ENCODE results near the gene SEMA3G. TPM values are rescaled to one million over a fixed set of nuclear protein-coding genes. Genes with fewer than 3 reads are reported as not detected.
A peak's percentile ranks its signal among the peaks of the same experiment; 100 is the strongest.

Gene SEMA3G
- total and polyA plus RNA-seq, 8 donors: under 0.01 to 9.6 (median 1.8) TPM

- Histone ChIP-seq H3K9me3 (no peaks in the 10 kb centered on the region), H3K4me3 (no peak overlapping the region), H3K36me3 (peaks cover 0 to 28% (median 24%) of the 10 kb centered on the region in 4 donors), H3K27me3 (no peaks in the 10 kb centered on the region), H3K4me1 (no peaks in the 10 kb centered on the region), H3K27ac (no peak overlapping the region)
- 59 to 72% (median 66%) methylated on average over 6 to 10 of the region's 10 CpGs for WGBS, 5 donors
- DNase-seq: peak in 1 of 2 donors; percentile 61
- intact Hi-C loops (cut with DNase I; ENCODE audit: low total_unique reads): no loop called here
- TF ChIP-seq POLR2A (IDR thresholded peaks at IDR 0.05): no peak
- no peak for TF ChIP-seq POLR2AphosphoS5 (IDR thresholded peaks at IDR 0.05)
- TF ChIP-seq, protein P1, sequence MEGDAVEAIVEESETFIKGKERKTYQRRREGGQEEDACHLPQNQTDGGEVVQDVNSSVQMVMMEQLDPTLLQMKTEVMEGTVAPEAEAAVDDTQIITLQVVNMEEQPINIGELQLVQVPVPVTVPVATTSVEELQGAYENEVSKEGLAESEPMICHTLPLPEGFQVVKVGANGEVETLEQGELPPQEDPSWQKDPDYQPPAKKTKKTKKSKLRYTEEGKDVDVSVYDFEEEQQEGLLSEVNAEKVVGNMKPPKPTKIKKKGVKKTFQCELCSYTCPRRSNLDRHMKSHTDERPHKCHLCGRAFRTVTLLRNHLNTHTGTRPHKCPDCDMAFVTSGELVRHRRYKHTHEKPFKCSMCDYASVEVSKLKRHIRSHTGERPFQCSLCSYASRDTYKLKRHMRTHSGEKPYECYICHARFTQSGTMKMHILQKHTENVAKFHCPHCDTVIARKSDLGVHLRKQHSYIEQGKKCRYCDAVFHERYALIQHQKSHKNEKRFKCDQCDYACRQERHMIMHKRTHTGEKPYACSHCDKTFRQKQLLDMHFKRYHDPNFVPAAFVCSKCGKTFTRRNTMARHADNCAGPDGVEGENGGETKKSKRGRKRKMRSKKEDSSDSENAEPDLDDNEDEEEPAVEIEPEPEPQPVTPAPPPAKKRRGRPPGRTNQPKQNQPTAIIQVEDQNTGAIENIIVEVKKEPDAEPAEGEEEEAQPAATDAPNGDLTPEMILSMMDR (IDR thresholded peaks at IDR 0.05): no peak
- no peak for TF ChIP-seq EP300 (IDR thresholded peaks at IDR 0.05)
These were observed 59.7 kb downstream of the SEMA3G start for GRCh38 chr3:52385157-52385556.

DNA sequence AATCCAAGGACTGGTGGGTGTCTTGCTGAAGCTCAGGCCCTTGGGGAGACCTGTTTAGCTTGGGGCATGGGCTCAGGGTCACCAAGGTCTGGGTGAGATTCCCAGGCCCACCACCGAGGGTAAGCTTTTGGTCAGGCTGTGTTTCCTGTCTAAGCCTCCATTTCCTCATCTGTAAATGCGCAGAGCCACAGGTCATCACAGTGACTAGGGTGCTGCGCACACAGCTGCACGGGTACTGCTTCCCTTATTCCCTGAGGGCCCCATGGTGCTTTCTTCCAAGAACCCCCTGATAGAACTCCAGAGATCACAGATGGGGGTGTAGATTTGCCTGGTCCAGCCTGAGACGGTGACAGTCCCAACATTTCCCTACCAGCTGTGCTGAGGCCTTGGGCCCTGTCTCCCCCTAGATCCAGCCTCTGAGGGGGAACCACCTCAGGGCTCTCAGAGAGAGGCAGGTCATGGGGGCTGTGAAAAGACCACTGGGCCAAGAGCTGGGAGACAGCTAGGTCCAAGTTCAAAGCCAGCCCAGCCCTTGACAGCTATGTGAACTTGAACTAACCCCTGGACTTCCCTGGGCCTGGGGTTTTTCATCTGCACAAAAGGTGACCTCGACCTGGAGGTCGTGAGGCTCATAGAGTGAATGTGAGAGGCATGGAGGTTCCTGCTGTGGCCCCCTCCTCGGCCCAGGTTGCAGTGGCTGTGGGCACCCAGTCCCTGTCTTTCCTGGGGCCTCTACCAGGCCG, 60.7 kb downstream of the SEMA3G start:
- Histone ChIP-seq H3K27me3 (no peaks in the 10 kb centered on the region), H3K36me3 (peaks cover 0 to 28% (median 23%) of the 10 kb centered on the region in 4 donors), H3K27ac (no peak overlapping the region), H3K4me3 (no peak overlapping the region), H3K4me1 (no peaks in the 10 kb centered on the region), H3K9me3 (no peaks in the 10 kb centered on the region)
- 78 to 85% (median 80%) methylated on average over 5 to 9 of the region's 9 CpGs for WGBS, 5 donors
- TF ChIP-seq EP300 (IDR thresholded peaks at IDR 0.05): no peak
- TF ChIP-seq POLR2AphosphoS5 (IDR thresholded peaks at IDR 0.05): no peak
- TF ChIP-seq, protein P1 (IDR thresholded peaks at IDR 0.05): no peak
- no peak for TF ChIP-seq POLR2A (IDR thresholded peaks at IDR 0.05)
- DNase-seq: no peak
- intact Hi-C loops (cut with DNase I; ENCODE audit: low total_unique reads): no loop called here

GRCh38 chr3:52383446-52383845, 61.5 kb downstream of the SEMA3G start:
- Histone ChIP-seq H3K27me3 (no peaks in the 10 kb centered on the region), H3K36me3 (peaks cover 0 to 21% (median 16%) of the 10 kb centered on the region in 4 donors), H3K9me3 (no peaks in the 10 kb centered on the region), H3K27ac (no peak overlapping the region), H3K4me1 (no peaks in the 10 kb centered on the region), H3K4me3 (no peak overlapping the region)
- no peak for DNase-seq
- no peak for TF ChIP-seq POLR2A (IDR thresholded peaks at IDR 0.05)
- TF ChIP-seq, protein P1 (IDR thresholded peaks at IDR 0.05): no peak
- no peak for TF ChIP-seq EP300 (IDR thresholded peaks at IDR 0.05)
- intact Hi-C loops (cut with DNase I; ENCODE audit: low total_unique reads): no loop called here
- 83 to 95% (median 89%) methylated on average over 4 to 14 of the region's 14 CpGs for WGBS, 5 donors

Other genes with a start within 250 kb of the SEMA3G start
- gene ALAS1, start 246.9 kb downstream of the SEMA3G start, total RNA-seq: 10 to 100 TPM; 19.6 to 75.3 (median 33.4) TPM
- 10 to 100 TPM; 35.6 to 59.1 (median 42.7) TPM for gene ALAS1, start 246.9 kb downstream of the SEMA3G start, polyA plus RNA-seq
- gene TLR9, start 219.5 kb downstream of the SEMA3G start, total RNA-seq: not detected
- gene TLR9, start 219.5 kb downstream of the SEMA3G start, polyA plus RNA-seq: under 1 TPM in 1 of 3 donors, not detected in 2; 0.18 TPM
- 100 to 1,000 TPM in 1 of 5 donors, 10 to 100 TPM in 4; 18.7 to 237 (median 39.1) TPM for gene TWF2, start 205.9 kb downstream of the SEMA3G start, total RNA-seq
- gene TWF2, start 205.9 kb downstream of the SEMA3G start, polyA plus RNA-seq: 10 to 100 TPM; 37.5 to 58.7 (median 40.8) TPM
- 10 to 100 TPM in 3 of 5 donors, 1 to 10 TPM in 2; 7.9 to 44.9 (median 11.0) TPM for gene PPM1M, start 199.3 kb downstream of the SEMA3G start, total RNA-seq
- 10 to 100 TPM; 16.4 to 25.7 (median 19.8) TPM for gene PPM1M, start 199.3 kb downstream of the SEMA3G start, polyA plus RNA-seq
- 10 to 100 TPM in 4 of 5 donors, 1 to 10 TPM in 1; 8.2 to 64.8 (median 30.4) TPM for gene WDR82, start 166.5 kb downstream of the SEMA3G start, total RNA-seq
- gene WDR82, start 166.5 kb downstream of the SEMA3G start, polyA plus RNA-seq: 10 to 100 TPM; 20.6 to 28.7 (median 28.0) TPM
- 10 to 100 TPM; 16.7 to 55.0 (median 19.2) TPM for gene GLYCTK, start 157.3 kb downstream of the SEMA3G start, total RNA-seq
- gene GLYCTK, start 157.3 kb downstream of the SEMA3G start, polyA plus RNA-seq: 10 to 100 TPM in 2 of 3 donors, 1 to 10 TPM in 1; 9.1 to 26.9 (median 14.6) TPM
- gene DNAH1, start 128.8 kb downstream of the SEMA3G start, total RNA-seq: 10 to 100 TPM in 4 of 5 donors, 1 to 10 TPM in 1; 6.1 to 57.6 (median 22.2) TPM
- 1 to 10 TPM; 1.9 to 3.4 (median 3.0) TPM for gene DNAH1, start 128.8 kb downstream of the SEMA3G start, polyA plus RNA-seq
- gene BAP1, start 35.1 kb downstream of the SEMA3G start, total RNA-seq: 100 to 1,000 TPM in 1 of 5 donors, 10 to 100 TPM in 4; 49.4 to 137 (median 66.8) TPM
- gene BAP1, start 35.1 kb downstream of the SEMA3G start, polyA plus RNA-seq: 10 to 100 TPM; 50.3 to 68.1 (median 52.4) TPM
- 10 to 100 TPM; 11.4 to 53.3 (median 15.2) TPM for gene PHF7, start 34.4 kb downstream of the SEMA3G start, total RNA-seq
- gene PHF7, start 34.4 kb downstream of the SEMA3G start, polyA plus RNA-seq: 10 to 100 TPM in 1 of 3 donors, 1 to 10 TPM in 2; 3.7 to 10.2 (median 4.1) TPM
- gene TNNC1, start 8.9 kb upstream of the SEMA3G start, total RNA-seq: 1 to 10 TPM in 2 of 5 donors, not detected in 3; 3.1 to 6.5 TPM
- gene TNNC1, start 8.9 kb upstream of the SEMA3G start, polyA plus RNA-seq: 10 to 100 TPM in 2 of 3 donors, 1 to 10 TPM in 1; 4.9 to 41.1 (median 20.3) TPM
- gene NISCH, start 10.5 kb upstream of the SEMA3G start, total RNA-seq: 100 to 1,000 TPM in 3 of 5 donors, 10 to 100 TPM in 2; 68.5 to 456 (median 147) TPM
- gene NISCH, start 10.5 kb upstream of the SEMA3G start, polyA plus RNA-seq: 10 to 100 TPM; 18.3 to 36.4 (median 19.9) TPM
- gene STAB1, start 50.2 kb upstream of the SEMA3G start, total RNA-seq: 100 to 1,000 TPM in 2 of 5 donors, 10 to 100 TPM in 3; 51.6 to 295 (median 79.9) TPM
- gene STAB1, start 50.2 kb upstream of the SEMA3G start, polyA plus RNA-seq: 10 to 100 TPM; 33.7 to 55.3 (median 48.6) TPM
- 10 to 100 TPM in 4 of 5 donors, 1 to 10 TPM in 1; 4.6 to 26.8 (median 19.5) TPM for gene NT5DC2, start 88.8 kb upstream of the SEMA3G start, total RNA-seq
- 10 to 100 TPM; 15.6 to 56.2 (median 27.7) TPM for gene NT5DC2, start 88.8 kb upstream of the SEMA3G start, polyA plus RNA-seq
- 10 to 100 TPM in 1 of 5 donors, 1 to 10 TPM in 2, not detected in 2; 1.3 to 26.3 (median 2.8) TPM for gene UQCC5, start 91.5 kb upstream of the SEMA3G start, total RNA-seq
- 10 to 100 TPM; 22.7 to 58.5 (median 25.3) TPM for gene UQCC5, start 91.5 kb upstream of the SEMA3G start, polyA plus RNA-seq
- gene PBRM1, start 240.8 kb upstream of the SEMA3G start, total RNA-seq: 100 to 1,000 TPM in 3 of 5 donors, 10 to 100 TPM in 2; 55.0 to 130 (median 105) TPM
- gene PBRM1, start 240.8 kb upstream of the SEMA3G start, polyA plus RNA-seq: 1 to 10 TPM; 6.0 to 8.4 (median 7.8) TPM
- gene GNL3, start 240.9 kb upstream of the SEMA3G start, total RNA-seq: 100 to 1,000 TPM in 1 of 5 donors, 10 to 100 TPM in 3, 1 to 10 TPM in 1; 5.8 to 114 (median 88.9) TPM
- gene GNL3, start 240.9 kb upstream of the SEMA3G start, polyA plus RNA-seq: 10 to 100 TPM; 37.9 to 69.1 (median 55.3) TPM

Data from stomach (tissue), 9 donors.